Measurements from ENCODE around the gene ASGR2.

Gene ASGR2

DNA sequence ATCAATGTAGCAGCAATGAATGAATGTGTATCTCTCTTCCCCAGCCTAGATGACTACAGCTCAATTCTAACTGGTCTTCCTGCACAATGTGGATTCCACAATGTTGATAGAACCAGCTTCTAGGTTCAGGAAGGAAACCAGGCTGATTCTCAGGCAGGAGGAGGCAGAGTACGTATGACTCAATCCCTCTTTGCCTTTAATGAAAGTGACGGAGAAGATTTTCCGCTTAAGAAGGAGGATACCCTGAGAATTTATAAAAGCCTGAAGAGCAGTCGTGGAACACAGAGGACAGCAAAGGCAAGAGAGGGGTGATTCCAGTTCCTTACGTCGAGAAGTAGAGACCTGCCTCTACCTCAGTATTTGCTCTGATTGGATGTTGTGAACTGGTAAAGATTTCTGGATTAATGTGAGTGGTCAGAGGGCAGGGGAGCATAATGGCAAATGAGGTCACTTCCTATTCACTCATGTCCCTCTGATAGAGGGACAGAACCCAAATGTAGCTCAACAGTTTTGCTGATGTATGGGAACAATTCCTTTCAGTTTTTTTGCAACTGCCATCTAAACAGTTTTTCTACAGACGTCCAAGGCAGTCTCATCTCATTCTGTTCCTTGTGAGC lies 55.7 kb downstream of the ASGR2 start:
- no peak for DNase-seq

DNA sequence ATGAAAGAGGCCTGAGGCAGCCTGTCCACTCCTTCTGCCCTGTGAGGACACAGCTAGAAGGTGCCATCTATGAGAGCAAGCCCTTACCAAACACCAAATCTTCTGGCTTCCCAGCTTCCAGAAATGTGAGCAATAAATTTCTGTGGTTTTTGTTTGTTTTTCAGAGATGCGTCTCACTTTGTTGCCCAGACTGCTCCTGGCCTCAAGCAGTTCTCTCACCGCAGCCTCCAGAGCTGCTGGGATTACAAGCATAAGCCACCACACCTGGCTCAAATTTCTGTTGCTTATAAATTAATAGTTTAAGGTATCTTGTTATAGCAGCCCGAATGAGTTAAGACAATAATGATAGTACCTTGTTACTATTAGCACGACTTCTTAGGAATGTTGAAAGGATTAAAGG lies 58.2 kb downstream of the ASGR2 start:
- DNase-seq: no peak

Measured in stimulated activated CD8-positive, alpha-beta memory T cell treated with anti-CD3 and anti-CD28 coated beads, Interleukin-4, amount 100 ng/mL, for 48 hours (primary cell).